T-cell (primary cell): ENCODE measurements around the gene MAGEB6B. TPM values are rescaled to one million over a fixed set of nuclear protein-coding genes. Genes with fewer than 3 reads are reported as not detected.

ENCODE experiments used
- ATAC-seq, 4 experiments: fragments of 200-7000 bp in 3 of 4; fragments of 150-1000 bp in 1 of 4; cut with Tn5 transposase; replicated peaks in 1 of 4; 1 replicate in 3 of 4; 2 replicates in 1 of 4; pipeline ENCODE4 v1.10.0; 2021; ENCODE audit warnings: moderate library complexity in 3 of 4, mild to moderate bottlenecking in 2 of 4, moderate number of reproducible peaks in 1 of 4
- CTCF ChIA-PET, 2 donors: fragments of 300-600 bp; sonication (Branson Sonifier 250); formaldehyde crosslinking; loops; one replicate each; lab custom pipeline; 2022; ENCODE audit warnings: antibody characterized with exemption in 2 of 2; lab: Charles Lee
- POLR2A ChIA-PET, 2 donors: fragments of 300-600 bp; sonication (Branson Sonifier 250); formaldehyde crosslinking; loops; one replicate each; lab custom pipeline; 2022; ENCODE audit warnings: antibody characterized with exemption in 2 of 2; lab: Charles Lee
- DNase-seq, 35 experiments: peaks; one replicate each; pipeline versions ENCODE4 v3.0.0 to v3.0.0-alpha.2; 2013 to 2023
- H3K27ac ChIP-seq: one replicate; pipeline ENCODE4 v1.5.1; 2013; ENCODE audit warnings: low read length
- H3K27me3 ChIP-seq, 2 experiments: replicated peaks in 1 of 2; 1 replicate in 1 of 2; 2 replicates in 1 of 2; pipeline versions ENCODE4 v1.6.1 to v1.7.0; 2013; ENCODE audit warnings: low read length in 1 of 2, mixed read lengths in 1 of 2; ENCODE audit not compliant: control insufficient read depth in 2 of 2, insufficient read depth in 2 of 2; ENCODE audit errors: extremely low read depth in 1 of 2
- H3K36me3 ChIP-seq, 2 donors: 1 replicate in 1 of 2; 2 replicates in 1 of 2; pipeline versions ENCODE4 v1.6.1 to v1.7.0; 2013; ENCODE audit warnings: low read length in 1 of 2; ENCODE audit not compliant: control insufficient read depth in 2 of 2, insufficient read depth in 1 of 2; ENCODE audit errors: extremely low read depth in 1 of 2
- H3K4me1 ChIP-seq, 2 experiments: 1 replicate in 1 of 2; 2 replicates in 1 of 2; pipeline versions ENCODE4 v1.6.1 to v1.7.0; 2013; ENCODE audit warnings: low read length in 2 of 2, mixed read lengths in 1 of 2; ENCODE audit not compliant: insufficient read depth in 2 of 2, control insufficient read depth in 1 of 2; ENCODE audit errors: extremely low read depth in 1 of 2
- H3K4me3 ChIP-seq, 2 donors: 1 replicate in 1 of 2; 2 replicates in 1 of 2; pipeline versions ENCODE4 v1.5.1 to v1.7.0; 2013; ENCODE audit warnings: mild to moderate bottlenecking in 2 of 2, low read length in 1 of 2, moderate library complexity in 1 of 2; ENCODE audit not compliant: control insufficient read depth in 1 of 2; ENCODE audit errors: extremely low read depth in 1 of 2
- H3K9me3 ChIP-seq: 2 replicates; pipeline ENCODE4 v1.7.0; 2013
- H3K27ac Mint-ChIP-seq, 2 donors: one replicate each; pipeline ENCODE4 v1.8.0; 2020 to 2021; ENCODE audit warnings: mild to moderate bottlenecking in 2 of 2, mixed read lengths in 2 of 2
- H3K27me3 Mint-ChIP-seq, 2 donors: one replicate each; pipeline ENCODE4 v1.8.0; 2021 to 2022; ENCODE audit warnings: mixed read lengths in 2 of 2
- H3K36me3 Mint-ChIP-seq: one replicate; pipeline ENCODE4 v1.8.0; 2021; ENCODE audit warnings: mixed read lengths
- H3K4me1 Mint-ChIP-seq, 3 donors: one replicate each; pipeline ENCODE4 v1.8.0; 2020 to 2022; ENCODE audit warnings: mixed read lengths in 3 of 3, mild to moderate bottlenecking in 1 of 3
- H3K4me3 Mint-ChIP-seq, 3 donors: one replicate each; pipeline ENCODE4 v1.8.0; 2020 to 2022; ENCODE audit warnings: mild to moderate bottlenecking in 3 of 3, mixed read lengths in 3 of 3, moderate library complexity in 3 of 3
- H3K9me3 Mint-ChIP-seq, 3 donors: one replicate each; pipeline ENCODE4 v1.8.0; 2020 to 2022; ENCODE audit warnings: mixed read lengths in 3 of 3
- WGBS: methylation state at CpG from one replicate; pipeline ENCODE4 v1.1.5; 2013; ENCODE audit warnings: missing lambda C conversion rate; ENCODE audit not compliant: insufficient coverage; 5-methylcytosine and 5-hydroxymethylcytosine counted together
- total RNA-seq, 35 experiments: library from RNA in 6 of 35; stranded (reverse) in 6 of 35; fragments of 120-200 nt in 1 of 35; gene quantifications; one replicate each; pipeline versions ENCODE4 v1.2.1 to v1.2.4 and lab custom pipeline; 2013 to 2026

MAGEB6B gene
- total RNA-seq, 5 donors from 2014 or later (not counting 1 experiment from before 2014, with no cell fraction given), result not detected

DNA sequence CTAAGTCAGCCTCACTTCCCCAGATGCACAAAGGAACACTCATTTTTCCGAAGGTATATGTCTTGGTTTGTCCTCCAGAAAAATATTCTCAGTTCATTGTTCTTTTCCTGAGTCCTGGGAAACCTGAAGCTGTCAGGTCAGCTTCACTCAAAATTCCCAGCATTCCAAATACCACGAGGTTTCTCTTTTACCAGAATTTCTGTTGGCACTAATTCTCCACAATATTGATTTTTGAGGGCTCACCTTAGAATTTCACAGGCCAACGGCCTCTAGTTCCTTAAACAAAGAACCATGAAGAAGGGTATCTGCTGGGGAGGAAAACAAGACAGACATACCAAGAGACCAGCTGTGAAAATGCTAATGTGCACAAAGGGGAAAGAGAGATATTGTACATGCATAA is 47.6 kb downstream of the MAGEB6B start:
- Histone ChIP-seq H3K27me3 (no peaks in the 10 kb centered on the region), H3K36me3 (no peaks in the 10 kb centered on the region), H3K9me3 (no peaks in the 10 kb centered on the region), H3K4me3 (no peak overlapping the region), H3K27ac (no peak overlapping the region), H3K4me1 (no peaks in the 10 kb centered on the region)
- Mint-ChIP-seq H3K36me3 (no peaks in the 10 kb centered on the region), H3K9me3 (peaks cover 0 to under 1% (median 0%) of the 10 kb centered on the region in 3 donors), H3K27ac (no peak overlapping the region), H3K27me3 (no peaks in the 10 kb centered on the region), H3K4me1 (no peaks in the 10 kb centered on the region), H3K4me3 (no peak overlapping the region)
- no CpG with 5 or more reads among the region's 3 CpGs for WGBS
- CTCF ChIA-PET, result no interaction called here
- no peak for ATAC-seq
- no peak for DNase-seq
- POLR2A ChIA-PET, result no interaction called here

Other genes with a start within 250 kb of the MAGEB6B start
- not detected for gene MAGEB18, start 22.3 kb upstream of the MAGEB6B start, total RNA-seq
- gene MAGEB6, start 31.8 kb downstream of the MAGEB6B start, total RNA-seq, result not detected
- not detected for gene MAGEB5, start 55.6 kb downstream of the MAGEB6B start, total RNA-seq